HepG2 (cell line): ENCODE results near the gene TUT1. TPM values are rescaled to one million over a fixed set of nuclear protein-coding genes. Genes with fewer than 3 reads are reported as not detected.

Source experiments
- ATF2 ChIP-seq: sonication (generic); formaldehyde crosslinking; IDR thresholded peaks from 2 replicates; pipeline ENCODE4 v1.4.0; 2020; ENCODE audit warnings: missing genetic modification reagents
- CEBPB ChIP-seq: IDR thresholded peaks from 2 replicates; pipeline ENCODE4 v1.6.1; 2011; ENCODE audit warnings: low read depth, low read length, improper control_type of control experiment, borderline replicate concordance
- FIP1L1 ChIP-seq: fragments of 200-400 bp; formaldehyde crosslinking; IDR thresholded peaks from 2 replicates; pipeline ENCODE4 v1.6.1; 2018; ENCODE audit warnings: low read depth, mild to moderate bottlenecking, low read length, moderate library complexity, borderline replicate concordance; ENCODE audit not compliant: insufficient read depth
- HDAC2 ChIP-seq: sonication (generic); formaldehyde crosslinking; IDR thresholded peaks from 2 replicates; pipeline ENCODE4 v1.4.0; 2020; ENCODE audit warnings: missing genetic modification reagents
- JARID2 ChIP-seq: sonication (generic); formaldehyde crosslinking; IDR thresholded peaks from 2 replicates; pipeline ENCODE4 v1.8.1; 2023; ENCODE audit warnings: missing genetic modification reagents, inconsistent platforms; ENCODE audit not compliant: insufficient replicate concordance
- NFKB2 ChIP-seq: sonication (generic); formaldehyde crosslinking; IDR thresholded peaks from 2 replicates; pipeline ENCODE4 v1.4.0; 2020; ENCODE audit warnings: missing genetic modification reagents, borderline replicate concordance
- NR3C1 ChIP-seq: sonication (generic); formaldehyde crosslinking; IDR thresholded peaks from 2 replicates; pipeline ENCODE4 v1.4.0; 2020; ENCODE audit warnings: missing genetic modification reagents
- RAD51 ChIP-seq: fragments of 450-650 bp; IDR thresholded peaks from 2 replicates; pipeline ENCODE4 v1.6.1; 2016; ENCODE audit warnings: borderline replicate concordance
- RFXANK ChIP-seq: IDR thresholded peaks from 2 replicates; pipeline ENCODE4 v1.6.1; 2016
- TAF1 ChIP-seq: sonication (generic); formaldehyde crosslinking; IDR thresholded peaks from 2 replicates; pipeline ENCODE4 v1.4.0; 2020; ENCODE audit warnings: missing genetic modification reagents
- TOE1 ChIP-seq: sonication (generic); formaldehyde crosslinking; IDR thresholded peaks from 2 replicates; pipeline ENCODE4 v1.4.0; 2020; ENCODE audit warnings: mild to moderate bottlenecking, missing genetic modification reagents
- ZFP41 ChIP-seq: sonication (generic); formaldehyde crosslinking; IDR thresholded peaks from 2 replicates; pipeline ENCODE4 v1.4.0; 2020; ENCODE audit warnings: mild to moderate bottlenecking, missing genetic modification reagents, borderline replicate concordance
- ZNF292 ChIP-seq: sonication (generic); formaldehyde crosslinking; IDR thresholded peaks from 2 replicates; pipeline ENCODE4 v1.8.1; 2022; ENCODE audit warnings: mild to moderate bottlenecking, low read depth, missing genetic modification reagents, borderline replicate concordance
- ZNF546 ChIP-seq: sonication (generic); formaldehyde crosslinking; conservative IDR thresholded peaks from 2 replicates; pipeline ENCODE4 v1.8.1; 2023; ENCODE audit warnings: mild to moderate bottlenecking, missing genetic modification reagents
- ZNF557 ChIP-seq: sonication (generic); formaldehyde crosslinking; IDR thresholded peaks from 2 replicates; pipeline ENCODE4 v1.4.0; 2020; ENCODE audit warnings: missing genetic modification reagents
- ZNF788 ChIP-seq: sonication (generic); formaldehyde crosslinking; IDR thresholded peaks from 2 replicates; pipeline ENCODE4 v1.5.0; 2020; ENCODE audit warnings: mild to moderate bottlenecking, missing genetic modification reagents, borderline replicate concordance
- polyA plus RNA-seq, 8 experiments: library from polyadenylated mRNA; depleted of rRNA in 3 of 8; stranded (reverse) in 7 of 8; unstranded in 1 of 8; fragments of >200 nt; fragmentation: Illumina TruSeq in 4 of 8; extraction: Trizol in 4 of 8; gene quantifications; 2 replicates each; pipeline versions ENCODE4 v1.2.1 to v1.2.3, GENCODE V29; 2011 to 2016; ENCODE audit warnings: low read depth in 4 of 8, missing spikeins in 1 of 8, mixed read lengths in 1 of 8; ENCODE audit not compliant: insufficient read depth in 1 of 8
- total RNA-seq, 5 experiments: library from RNA; depleted of rRNA; stranded (reverse); fragments of >200 nt; fragmentation: Illumina TruSeq; extraction: Trizol; gene quantifications; 2 replicates each; pipeline ENCODE4 v1.2.3, GENCODE V29; 2016; ENCODE audit warnings: low read depth in 1 of 5
- TF ChIP-seq, protein P1 (sequence below): sonication (generic); formaldehyde crosslinking; IDR thresholded peaks from 2 replicates; pipeline ENCODE4 v1.5.0; 2020; ENCODE audit warnings: mild to moderate bottlenecking, missing genetic modification reagents, moderate library complexity
- TF ChIP-seq, protein P2 (sequence below): IDR thresholded peaks from 2 replicates; pipeline ENCODE4 v1.6.1; 2016; ENCODE audit warnings: control low read depth
- TF ChIP-seq, protein P3 (sequence below): sonication (generic); formaldehyde crosslinking; IDR thresholded peaks from 2 replicates; pipeline ENCODE4 v1.4.0; 2020; ENCODE audit warnings: missing genetic modification reagents
- TF ChIP-seq, protein P4 (sequence below): sonication (generic); formaldehyde crosslinking; IDR thresholded peaks from 2 replicates; pipeline ENCODE4 v1.4.0; 2020; ENCODE audit warnings: missing genetic modification reagents, borderline replicate concordance

Gene TUT1
- total and polyA plus RNA-seq, 2 of the 13 experiments (the other 11 are each of a cell fraction or from before 2014, with no cell fraction given): 9.7 to 14.3 TPM

DNA sequence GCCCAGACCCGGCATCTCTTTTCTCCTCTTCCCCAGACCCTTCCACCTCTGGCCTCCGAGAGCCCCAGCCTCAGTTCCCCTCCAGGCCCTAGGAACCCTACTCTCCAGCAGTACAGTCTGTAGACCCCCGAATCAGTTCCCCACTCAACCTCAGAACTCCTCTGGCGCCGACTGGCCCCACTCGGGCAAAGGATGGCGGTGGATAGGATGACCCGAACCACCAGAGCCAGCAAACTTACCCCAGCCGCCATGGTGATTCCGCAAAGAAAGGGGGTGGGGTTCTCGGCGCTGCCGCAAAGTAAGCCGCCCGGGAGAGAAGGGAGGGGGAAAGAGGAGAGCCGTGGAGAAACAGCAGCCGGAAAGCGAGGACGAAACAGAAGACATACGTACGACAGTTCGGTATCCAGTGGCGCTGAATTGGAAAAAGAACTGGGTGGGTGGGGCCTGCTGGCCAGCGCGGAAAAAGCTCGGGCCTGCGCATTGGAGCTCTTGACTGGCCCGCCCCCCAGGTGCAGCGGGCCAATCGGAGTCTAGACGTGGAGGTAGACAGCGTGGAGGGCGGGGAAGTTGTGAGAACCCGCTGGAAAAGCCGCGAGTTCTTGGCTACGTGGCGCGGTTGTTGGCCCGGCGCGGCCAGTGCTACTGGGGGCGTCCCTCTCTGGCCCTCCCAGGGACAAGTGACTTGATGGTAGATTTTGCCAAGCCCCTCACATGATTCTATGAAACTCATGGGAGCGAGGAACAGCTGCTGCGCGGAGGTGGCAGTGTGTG is 17.5 kb downstream of the TUT1 start, which contains the start of gene EEF1G (continued):
- TF ChIP-seq, protein P1, sequence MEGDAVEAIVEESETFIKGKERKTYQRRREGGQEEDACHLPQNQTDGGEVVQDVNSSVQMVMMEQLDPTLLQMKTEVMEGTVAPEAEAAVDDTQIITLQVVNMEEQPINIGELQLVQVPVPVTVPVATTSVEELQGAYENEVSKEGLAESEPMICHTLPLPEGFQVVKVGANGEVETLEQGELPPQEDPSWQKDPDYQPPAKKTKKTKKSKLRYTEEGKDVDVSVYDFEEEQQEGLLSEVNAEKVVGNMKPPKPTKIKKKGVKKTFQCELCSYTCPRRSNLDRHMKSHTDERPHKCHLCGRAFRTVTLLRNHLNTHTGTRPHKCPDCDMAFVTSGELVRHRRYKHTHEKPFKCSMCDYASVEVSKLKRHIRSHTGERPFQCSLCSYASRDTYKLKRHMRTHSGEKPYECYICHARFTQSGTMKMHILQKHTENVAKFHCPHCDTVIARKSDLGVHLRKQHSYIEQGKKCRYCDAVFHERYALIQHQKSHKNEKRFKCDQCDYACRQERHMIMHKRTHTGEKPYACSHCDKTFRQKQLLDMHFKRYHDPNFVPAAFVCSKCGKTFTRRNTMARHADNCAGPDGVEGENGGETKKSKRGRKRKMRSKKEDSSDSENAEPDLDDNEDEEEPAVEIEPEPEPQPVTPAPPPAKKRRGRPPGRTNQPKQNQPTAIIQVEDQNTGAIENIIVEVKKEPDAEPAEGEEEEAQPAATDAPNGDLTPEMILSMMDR (CRISPR knock-in tag): no peak; the same call in 1 of the 2 replicates
- peak; percentile 77; the same call in 1 of the 2 replicates for TF ChIP-seq ZNF788 (CRISPR knock-in tag)
- TF ChIP-seq HDAC2 (CRISPR knock-in tag): 0 out of 2 replicates have a peak, but pooled peaks have one; percentile 44
- peak; percentile 58; the same call in 1 of the 2 replicates for TF ChIP-seq ZNF546 (CRISPR knock-in tag)
- TF ChIP-seq ZNF557: no peak
- TF ChIP-seq TAF1 (CRISPR knock-in tag): peak; percentile 98
- TF ChIP-seq JARID2 (CRISPR knock-in tag): no peak
- TF ChIP-seq ZFP41 (CRISPR knock-in tag): no peak
- no peak for TF ChIP-seq RAD51
- TF ChIP-seq ZNF292 (CRISPR knock-in tag): no peak
- TF ChIP-seq, protein P2, sequence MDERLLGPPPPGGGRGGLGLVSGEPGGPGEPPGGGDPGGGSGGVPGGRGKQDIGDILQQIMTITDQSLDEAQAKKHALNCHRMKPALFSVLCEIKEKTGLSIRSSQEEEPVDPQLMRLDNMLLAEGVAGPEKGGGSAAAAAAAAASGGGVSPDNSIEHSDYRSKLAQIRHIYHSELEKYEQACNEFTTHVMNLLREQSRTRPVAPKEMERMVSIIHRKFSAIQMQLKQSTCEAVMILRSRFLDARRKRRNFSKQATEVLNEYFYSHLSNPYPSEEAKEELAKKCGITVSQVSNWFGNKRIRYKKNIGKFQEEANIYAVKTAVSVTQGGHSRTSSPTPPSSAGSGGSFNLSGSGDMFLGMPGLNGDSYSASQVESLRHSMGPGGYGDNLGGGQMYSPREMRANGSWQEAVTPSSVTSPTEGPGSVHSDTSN: no peak
- no peak for TF ChIP-seq CEBPB
- no peak for TF ChIP-seq TOE1 (CRISPR knock-in tag)
- no peak; the same call in 1 of the 2 replicates for TF ChIP-seq RFXANK (CRISPR knock-in tag)
- no peak; the same call in 1 of the 2 replicates for TF ChIP-seq NFKB2 (CRISPR knock-in tag)
- TF ChIP-seq NR3C1 (CRISPR knock-in tag): no peak
- TF ChIP-seq, protein P3, sequence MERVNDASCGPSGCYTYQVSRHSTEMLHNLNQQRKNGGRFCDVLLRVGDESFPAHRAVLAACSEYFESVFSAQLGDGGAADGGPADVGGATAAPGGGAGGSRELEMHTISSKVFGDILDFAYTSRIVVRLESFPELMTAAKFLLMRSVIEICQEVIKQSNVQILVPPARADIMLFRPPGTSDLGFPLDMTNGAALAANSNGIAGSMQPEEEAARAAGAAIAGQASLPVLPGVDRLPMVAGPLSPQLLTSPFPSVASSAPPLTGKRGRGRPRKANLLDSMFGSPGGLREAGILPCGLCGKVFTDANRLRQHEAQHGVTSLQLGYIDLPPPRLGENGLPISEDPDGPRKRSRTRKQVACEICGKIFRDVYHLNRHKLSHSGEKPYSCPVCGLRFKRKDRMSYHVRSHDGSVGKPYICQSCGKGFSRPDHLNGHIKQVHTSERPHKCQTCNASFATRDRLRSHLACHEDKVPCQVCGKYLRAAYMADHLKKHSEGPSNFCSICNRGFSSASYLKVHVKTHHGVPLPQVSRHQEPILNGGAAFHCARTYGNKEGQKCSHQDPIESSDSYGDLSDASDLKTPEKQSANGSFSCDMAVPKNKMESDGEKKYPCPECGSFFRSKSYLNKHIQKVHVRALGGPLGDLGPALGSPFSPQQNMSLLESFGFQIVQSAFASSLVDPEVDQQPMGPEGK (CRISPR knock-in tag): peak; percentile 83
- TF ChIP-seq, protein P4, sequence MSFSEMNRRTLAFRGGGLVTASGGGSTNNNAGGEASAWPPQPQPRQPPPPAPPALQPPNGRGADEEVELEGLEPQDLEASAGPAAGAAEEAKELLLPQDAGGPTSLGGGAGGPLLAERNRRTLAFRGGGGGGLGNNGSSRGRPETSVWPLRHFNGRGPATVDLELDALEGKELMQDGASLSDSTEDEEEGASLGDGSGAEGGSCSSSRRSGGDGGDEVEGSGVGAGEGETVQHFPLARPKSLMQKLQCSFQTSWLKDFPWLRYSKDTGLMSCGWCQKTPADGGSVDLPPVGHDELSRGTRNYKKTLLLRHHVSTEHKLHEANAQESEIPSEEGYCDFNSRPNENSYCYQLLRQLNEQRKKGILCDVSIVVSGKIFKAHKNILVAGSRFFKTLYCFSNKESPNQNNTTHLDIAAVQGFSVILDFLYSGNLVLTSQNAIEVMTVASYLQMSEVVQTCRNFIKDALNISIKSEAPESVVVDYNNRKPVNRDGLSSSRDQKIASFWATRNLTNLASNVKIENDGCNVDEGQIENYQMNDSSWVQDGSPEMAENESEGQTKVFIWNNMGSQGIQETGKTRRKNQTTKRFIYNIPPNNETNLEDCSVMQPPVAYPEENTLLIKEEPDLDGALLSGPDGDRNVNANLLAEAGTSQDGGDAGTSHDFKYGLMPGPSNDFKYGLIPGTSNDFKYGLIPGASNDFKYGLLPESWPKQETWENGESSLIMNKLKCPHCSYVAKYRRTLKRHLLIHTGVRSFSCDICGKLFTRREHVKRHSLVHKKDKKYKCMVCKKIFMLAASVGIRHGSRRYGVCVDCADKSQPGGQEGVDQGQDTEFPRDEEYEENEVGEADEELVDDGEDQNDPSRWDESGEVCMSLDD (CRISPR knock-in tag): no peak
- no peak; the same call in none of the 2 replicates for TF ChIP-seq ATF2 (CRISPR knock-in tag)
- peak; percentile 87; the same call in 1 of the 2 replicates for TF ChIP-seq FIP1L1
